BLaER1 treated with 17β-estradiol and CSF1 and Interleukin-3, amounts not matched to agents 10 nM and 100 nM (cell line): ENCODE results near the gene MAPK4.
"Not testable (repeated sequence)": the region's sequence is repeated elsewhere in the genome, so short reads cannot be mapped to it uniquely, and the experiment has no call there.

Experiments used
- H3K27ac ChIP-seq, 11 experiments: shearing (Covaris generic); formaldehyde crosslinking; 2 replicates each; pipeline ENCODE4 v1.8.1; 2022
- H3K27me3 ChIP-seq, 11 experiments: shearing (Covaris generic); formaldehyde crosslinking; 2 replicates each; pipeline ENCODE4 v1.8.1; 2022
- H3K36me3 ChIP-seq, 11 experiments: shearing (Covaris generic); formaldehyde crosslinking; 2 replicates each; pipeline ENCODE4 v1.8.1; 2022
- H3K4me1 ChIP-seq, 10 experiments: shearing (Covaris generic); formaldehyde crosslinking; 2 replicates each; pipeline ENCODE4 v1.8.1; 2022
- H3K4me2 ChIP-seq, 11 experiments: shearing (Covaris generic); formaldehyde crosslinking; 2 replicates each; pipeline ENCODE4 v1.8.1; 2022
- H3K4me3 ChIP-seq, 10 experiments: shearing (Covaris generic); formaldehyde crosslinking; 2 replicates each; pipeline ENCODE4 v1.8.1; 2022
- H3K9ac ChIP-seq, 11 experiments: shearing (Covaris generic); formaldehyde crosslinking; 2 replicates each; pipeline ENCODE4 v1.8.1; 2022
- H3K9me3 ChIP-seq, 11 experiments: shearing (Covaris generic); formaldehyde crosslinking; replicated peaks in 1 of 11; 2 replicates each; pipeline ENCODE4 v1.8.1; 2022
- H4K20me1 ChIP-seq, 11 experiments: shearing (Covaris generic); formaldehyde crosslinking; 2 replicates each; pipeline ENCODE4 v1.8.1; 2022
- Cebpa-rat ChIP-seq, 11 experiments: shearing (Covaris generic); IDR thresholded peaks; 2 replicates each; pipeline ENCODE4 v1.8.1; 2022

Gene MAPK4

DNA sequence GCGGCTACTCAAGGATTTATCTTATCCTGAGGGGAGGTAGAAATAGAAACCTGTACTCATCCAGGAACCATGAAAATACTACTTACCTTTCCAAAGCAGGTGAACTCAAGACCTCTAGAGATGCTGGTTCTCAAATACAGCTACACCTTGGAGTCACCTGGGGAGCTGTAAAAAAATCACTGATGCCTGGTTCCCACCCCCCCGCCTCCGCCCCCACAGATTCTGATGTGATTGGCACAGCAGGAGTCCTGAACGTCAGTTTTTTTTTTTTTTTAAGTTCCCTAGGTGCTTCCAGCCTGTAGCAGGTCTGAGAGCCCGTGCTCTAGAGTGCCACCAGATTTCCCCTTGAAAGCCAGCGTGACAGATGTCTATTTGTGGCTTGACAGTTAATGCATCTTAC, 146.3 kb downstream of the MAPK4 start:
- 0 out of 22 replicates have a peak overlapping the region, but pooled peaks of 1 of the 11 experiments have one; percentile 1 for H3K4me2 ChIP-seq
- H3K27ac ChIP-seq, result no peak overlapping the region
- no peaks in the 10 kb centered on the region for H4K20me1 ChIP-seq

DNA sequence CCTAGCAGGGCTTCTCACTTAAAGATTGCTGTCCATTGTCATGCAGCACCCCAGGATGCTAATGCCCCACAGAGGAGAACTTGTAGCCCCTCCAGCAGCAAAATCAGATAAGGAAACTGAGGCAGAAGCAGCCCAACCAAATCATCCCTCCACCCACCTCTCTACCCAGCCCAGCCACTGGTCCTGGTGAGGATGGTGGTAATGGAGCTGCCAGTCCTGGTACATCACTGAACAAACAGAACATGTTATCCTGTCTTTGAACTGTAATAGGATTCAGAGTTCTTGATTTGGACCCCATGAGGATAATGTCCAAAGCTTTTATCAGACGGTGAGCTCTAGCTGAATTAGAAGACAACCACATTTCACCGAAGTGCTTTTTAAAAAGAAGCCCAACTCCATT, 146.8 kb downstream of the MAPK4 start:
- Histone ChIP-seq H3K27me3 (no peaks in the 10 kb centered on the region), H4K20me1 (no peaks in the 10 kb centered on the region), H3K4me1 (peaks cover 0 to 6% (median 0%) of the 10 kb centered on the region in 10 experiments; a peak in 3 of 20 replicates), H3K4me3 (no peak overlapping the region), H3K36me3 (no peaks in the 10 kb centered on the region), H3K27ac (no peak overlapping the region), H3K9me3 (no peaks in the 10 kb centered on the region), H3K9ac (no peak overlapping the region), H3K4me2 (0 out of 22 replicates have a peak overlapping the region, but pooled peaks of 1 of the 11 experiments have one; percentile 1)
- TF ChIP-seq Cebpa-rat (IDR thresholded peaks at IDR 0.05), result no peak

More for the DNA sequence above, 146.3 kb downstream of the MAPK4 start:
- Histone ChIP-seq H3K27me3 (no peaks in the 10 kb centered on the region), H3K9ac (no peak overlapping the region), H3K4me1 (peaks cover 0 to 6% (median 0%) of the 10 kb centered on the region in 10 experiments; a peak in 3 of 20 replicates), H3K36me3 (no peaks in the 10 kb centered on the region), H3K9me3 (no peaks in the 10 kb centered on the region), H3K4me3 (no peak overlapping the region)
- TF ChIP-seq Cebpa-rat (IDR thresholded peaks at IDR 0.05), result no peak

DNA sequence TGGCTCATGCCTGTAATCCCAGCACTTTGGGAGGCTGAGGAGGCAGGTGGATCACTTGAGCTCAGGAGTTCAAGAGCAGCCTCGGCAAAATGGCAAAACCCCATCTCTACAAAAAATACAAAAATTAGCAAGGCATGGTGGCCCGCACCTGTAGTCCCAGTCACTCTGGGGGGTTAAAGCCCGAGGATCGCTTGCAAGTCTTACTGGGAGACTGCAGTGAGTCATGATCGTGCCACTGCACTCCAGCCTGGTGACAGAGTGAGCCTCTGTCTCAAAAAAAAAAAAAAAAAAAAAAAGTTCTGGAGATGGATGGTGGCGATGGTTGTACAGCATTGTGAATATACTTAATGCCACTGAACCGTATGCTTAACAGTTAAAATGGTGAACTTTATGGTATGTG, 147.4 kb downstream of the MAPK4 start:
- not testable (repeated sequence) for H3K27me3 ChIP-seq, H3K9ac ChIP-seq, H3K4me1 ChIP-seq, H3K4me3 ChIP-seq, H3K9me3 ChIP-seq, H3K27ac ChIP-seq, H4K20me1 ChIP-seq, H3K36me3 ChIP-seq, H3K4me2 ChIP-seq

DNA sequence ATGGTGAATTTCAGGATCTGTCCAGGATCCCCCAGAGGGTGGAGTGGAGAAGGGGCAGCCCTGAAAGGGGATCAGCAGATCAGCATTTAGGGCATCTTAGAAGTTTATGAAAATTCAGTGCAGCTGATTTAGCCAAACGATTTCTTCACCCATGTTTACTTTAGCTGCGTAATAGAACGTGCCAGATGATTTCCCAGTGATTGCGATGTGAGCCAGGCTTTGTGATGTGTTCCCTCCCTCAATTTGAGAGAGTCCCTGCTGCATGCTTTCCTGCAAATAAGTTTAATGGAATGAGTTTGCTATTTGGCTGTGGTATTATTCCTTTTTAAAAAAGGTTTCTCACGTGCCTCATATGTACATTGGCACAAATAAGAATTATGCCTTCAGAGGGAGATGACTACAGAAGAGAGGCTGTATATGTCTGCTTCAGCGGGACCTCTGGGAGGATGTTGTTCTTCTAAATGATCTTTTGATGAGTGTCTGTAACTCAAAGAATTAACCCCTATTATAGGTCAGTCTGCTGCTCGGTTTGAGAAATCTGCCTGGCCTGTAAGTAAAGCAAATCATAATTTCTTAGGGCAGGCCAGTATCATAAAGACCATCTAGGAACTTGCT, 148.1 kb downstream of the MAPK4 start:
- Histone ChIP-seq H3K4me3 (no peak overlapping the region), H3K9ac (no peak overlapping the region), H3K4me2 (no peak overlapping the region), H3K36me3 (no peaks in the 10 kb centered on the region), H3K9me3 (no peaks in the 10 kb centered on the region), H3K27me3 (no peaks in the 10 kb centered on the region), H4K20me1 (no peaks in the 10 kb centered on the region), H3K4me1 (peaks cover 0 to 6% (median 0%) of the 10 kb centered on the region in 10 experiments; a peak in 3 of 20 replicates), H3K27ac (no peak overlapping the region)
- no peak for TF ChIP-seq Cebpa-rat (IDR thresholded peaks at IDR 0.05)

DNA sequence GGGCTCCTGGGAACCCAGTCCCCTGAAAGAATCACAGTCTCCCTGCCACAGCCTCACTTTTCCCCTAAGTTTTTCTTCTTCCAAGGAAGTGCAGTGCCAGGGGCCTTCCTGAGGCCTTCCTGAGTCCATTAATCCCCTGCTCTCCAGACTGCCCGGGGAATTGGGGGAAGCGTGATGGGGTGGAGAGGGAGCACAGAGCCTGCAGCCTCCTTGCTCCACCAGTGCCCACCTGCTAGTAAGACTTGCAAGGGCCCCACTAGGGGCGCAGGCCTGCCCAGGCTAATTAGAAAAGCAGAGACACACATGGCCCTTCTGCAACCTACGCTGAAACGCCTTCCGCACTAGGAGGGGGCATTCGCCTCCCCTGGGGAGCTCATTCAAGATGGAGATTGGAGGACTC, 149.3 kb downstream of the MAPK4 start:
- no peaks in the 10 kb centered on the region for H3K27me3 ChIP-seq
- H3K9me3 ChIP-seq, result no peaks in the 10 kb centered on the region
- no peak overlapping the region for H3K4me3 ChIP-seq
- H3K4me1 ChIP-seq, result peaks cover 0 to 6% (median 0%) of the 10 kb centered on the region in 10 experiments; a peak in 3 of 20 replicates
- no peak overlapping the region for H3K9ac ChIP-seq
- no peak for TF ChIP-seq Cebpa-rat (IDR thresholded peaks at IDR 0.05)
- no peaks in the 10 kb centered on the region for H4K20me1 ChIP-seq
- H3K36me3 ChIP-seq, result no peaks in the 10 kb centered on the region
- H3K27ac ChIP-seq, result no peak overlapping the region
- H3K4me2 ChIP-seq, result no peak overlapping the region

DNA sequence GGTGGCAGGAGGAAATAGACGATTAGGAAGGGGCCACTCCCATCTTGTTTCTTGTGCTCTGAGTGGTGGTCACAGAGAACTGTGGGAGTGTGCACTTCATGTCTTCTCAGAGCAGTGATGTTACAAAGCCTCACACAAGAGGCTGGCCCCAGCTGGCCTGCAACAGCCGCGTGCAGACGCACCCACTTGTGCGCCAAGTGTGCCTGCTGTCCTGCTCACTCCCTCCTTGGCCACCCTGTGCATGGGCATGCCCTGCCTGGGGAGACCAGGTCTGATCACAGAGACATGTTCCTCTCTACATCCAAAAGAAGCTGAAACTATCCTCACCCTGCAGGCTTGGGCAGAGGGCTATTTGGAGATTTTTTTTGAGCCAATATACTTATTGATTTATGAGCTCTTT, 151.5 kb downstream of the MAPK4 start:
- Histone ChIP-seq H3K9me3 (peaks cover 0 to 8% (median 0%) of the 10 kb centered on the region in 11 experiments; a peak in 1 of 22 replicates), H3K27me3 (no peaks in the 10 kb centered on the region), H3K4me1 (peaks cover 0 to 3% (median 0%) of the 10 kb centered on the region in 10 experiments; a peak in 3 of 20 replicates), H3K4me2 (peak overlapping the region in 1 of 11 experiments; percentile 15; a peak in 2 of 22 replicates), H3K4me3 (no peak overlapping the region), H4K20me1 (no peaks in the 10 kb centered on the region), H3K27ac (no peak overlapping the region), H3K36me3 (no peaks in the 10 kb centered on the region), H3K9ac (no peak overlapping the region)
- TF ChIP-seq Cebpa-rat (IDR thresholded peaks at IDR 0.05), result no peak

DNA sequence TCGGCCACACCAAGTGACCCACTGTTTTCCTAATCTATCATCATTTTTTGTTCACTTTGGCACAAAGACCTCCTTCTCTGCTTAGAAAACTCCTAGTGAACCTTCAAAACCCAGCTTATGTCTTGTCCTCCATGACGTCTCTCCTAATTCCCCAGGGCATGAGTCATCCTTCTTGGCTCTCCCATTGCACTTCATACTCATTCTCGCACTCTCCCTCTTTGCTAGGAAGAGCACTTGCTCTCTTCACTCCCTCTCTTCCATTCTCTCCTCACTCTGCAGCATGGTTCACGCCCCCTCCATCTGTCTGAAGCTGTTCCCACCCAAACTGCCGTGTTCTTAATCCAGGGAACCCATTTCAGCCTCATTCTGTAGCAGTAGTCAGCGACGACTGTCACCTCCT, 156.0 kb downstream of the MAPK4 start:
- TF ChIP-seq Cebpa-rat (IDR thresholded peaks at IDR 0.05), result no peak
- H3K27me3 ChIP-seq, result no peaks in the 10 kb centered on the region
- H3K36me3 ChIP-seq, result no peaks in the 10 kb centered on the region
- H3K4me1 ChIP-seq, result no peaks in the 10 kb centered on the region; a peak in 1 of 20 replicates
- H3K9ac ChIP-seq, result no peak overlapping the region
- no peak overlapping the region for H3K4me2 ChIP-seq
- H3K27ac ChIP-seq, result no peak overlapping the region
- H4K20me1 ChIP-seq, result no peaks in the 10 kb centered on the region
- H3K4me3 ChIP-seq, result no peak overlapping the region
- H3K9me3 ChIP-seq, result peaks cover 0 to 8% (median 0%) of the 10 kb centered on the region in 11 experiments; a peak in 1 of 22 replicates

DNA sequence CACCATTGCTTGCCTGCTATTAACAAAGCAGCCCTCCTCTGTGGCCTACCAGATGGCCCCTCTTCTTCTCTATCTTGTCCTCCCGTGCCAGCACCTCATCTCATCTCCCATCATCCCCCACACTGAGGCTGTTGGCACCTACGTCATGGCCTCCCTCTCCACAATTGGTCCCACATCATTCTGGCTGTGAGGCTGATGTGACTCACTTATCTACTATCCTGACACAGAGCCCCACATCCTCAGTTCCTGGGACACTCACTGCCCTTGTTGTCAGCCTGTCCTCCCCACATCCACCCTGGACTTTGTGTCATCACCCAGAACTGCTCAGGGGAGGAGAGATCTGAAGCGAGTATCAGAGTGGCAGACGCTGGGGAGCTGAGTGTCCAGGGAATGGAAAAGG, 157.0 kb downstream of the MAPK4 start:
- Histone ChIP-seq H3K36me3 (no peaks in the 10 kb centered on the region), H3K9me3 (peaks cover 0 to 8% (median 0%) of the 10 kb centered on the region in 11 experiments; a peak in 1 of 22 replicates), H3K4me3 (no peak overlapping the region), H3K9ac (no peak overlapping the region), H3K4me1 (no peaks in the 10 kb centered on the region), H3K27me3 (no peaks in the 10 kb centered on the region), H3K27ac (no peak overlapping the region), H4K20me1 (no peaks in the 10 kb centered on the region; a peak in 1 of 22 replicates), H3K4me2 (no peak overlapping the region)
- no peak for TF ChIP-seq Cebpa-rat (IDR thresholded peaks at IDR 0.05)

DNA sequence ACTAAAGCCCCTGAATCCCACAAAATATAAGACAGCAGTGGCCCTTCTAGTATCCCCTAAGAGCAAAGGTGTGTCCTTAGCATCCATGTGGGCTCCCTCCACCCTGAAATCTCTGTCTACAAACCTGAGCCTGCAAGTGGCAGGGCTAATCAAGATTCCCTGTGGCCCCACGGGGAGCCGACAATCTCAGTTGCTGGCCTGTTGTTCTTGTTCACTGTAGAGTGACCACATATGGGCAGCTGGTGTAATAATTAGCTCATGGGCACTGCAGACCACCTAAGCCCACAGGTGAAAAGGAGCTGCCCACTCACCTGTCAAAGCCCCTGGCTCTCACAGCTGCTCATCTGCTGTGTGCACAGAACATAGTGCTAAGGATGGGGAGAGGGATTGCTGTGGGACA, 157.7 kb downstream of the MAPK4 start:
- Histone ChIP-seq H3K27ac (no peak overlapping the region), H3K9me3 (peaks cover 0 to 8% (median 0%) of the 10 kb centered on the region in 11 experiments; a peak in 1 of 22 replicates), H4K20me1 (no peaks in the 10 kb centered on the region; a peak in 1 of 22 replicates), H3K4me3 (no peak overlapping the region), H3K36me3 (no peaks in the 10 kb centered on the region), H3K4me1 (no peaks in the 10 kb centered on the region), H3K27me3 (no peaks in the 10 kb centered on the region), H3K4me2 (no peak overlapping the region), H3K9ac (no peak overlapping the region)
- TF ChIP-seq Cebpa-rat (IDR thresholded peaks at IDR 0.05), result no peak
